Fibroblast of the aortic adventitia (primary cell): ENCODE data around the gene TMEM163. TPM values are rescaled to one million over a fixed set of nuclear protein-coding genes. Genes with fewer than 3 reads are reported as not detected.

Experiments
- DNase-seq: peaks from one replicate; pipeline ENCODE4 v3.0.0-alpha.2; 2010; ENCODE audit warnings: low read depth
- H3K4me3 ChIP-seq: 2 replicates; pipeline ENCODE4 v1.5.1; 2011; ENCODE audit warnings: low read depth, mild to moderate bottlenecking, control low read depth, low read length, moderate library complexity
- total RNA-seq: library from RNA; depleted of rRNA; stranded (reverse); fragments of >200 nt; gene quantifications from 2 replicates; pipeline ENCODE4 v1.2.3, GENCODE V29; 2012; ENCODE audit warnings: low replicate concordance
- TF ChIP-seq, protein P1 (sequence below): IDR thresholded peaks from 2 replicates; pipeline ENCODE4 v1.5.1; 2011; ENCODE audit warnings: mild to moderate bottlenecking, low read length, control low read depth, inconsistent platforms; ENCODE audit not compliant: insufficient read depth

TMEM163 gene
- total RNA-seq, 1 donor: not detected

DNA sequence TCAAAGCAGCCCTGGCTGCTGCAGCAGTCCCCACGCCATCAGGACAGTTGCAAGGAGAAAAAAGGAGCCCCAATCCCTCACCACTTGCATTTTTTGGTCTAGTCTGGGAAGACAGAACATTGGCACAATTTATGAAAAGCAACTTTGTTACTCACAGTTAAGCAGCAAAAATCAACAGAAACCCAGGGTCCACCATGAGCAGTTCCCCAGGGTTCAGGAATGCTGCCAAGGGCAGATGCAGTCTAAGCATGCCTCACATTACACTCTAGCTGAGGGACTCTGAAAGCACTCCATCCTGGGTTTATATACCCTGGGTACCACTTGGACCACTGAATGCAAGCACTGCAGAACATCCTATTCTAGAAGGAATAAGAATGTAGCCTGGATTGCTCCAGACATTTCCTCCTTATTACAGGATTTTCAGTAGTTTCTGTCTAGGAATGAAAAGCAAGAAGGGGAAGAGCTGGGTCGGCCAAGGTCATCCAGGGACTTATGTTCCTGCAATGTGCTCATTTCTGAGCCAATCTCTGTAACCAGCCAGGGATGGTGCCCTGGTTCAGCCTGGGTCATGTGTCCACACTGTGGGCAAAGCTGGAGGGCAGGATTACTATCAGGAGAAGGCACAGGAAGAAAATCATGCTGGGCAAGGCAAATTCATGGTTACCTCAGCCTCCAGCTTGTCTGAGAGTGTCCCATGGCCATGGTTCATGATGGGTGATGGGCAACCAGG is 19.5 kb upstream of the TMEM163 start:
- peak; percentile 47 for DNase-seq
- no peak overlapping the region for H3K4me3 ChIP-seq
- TF ChIP-seq, protein P1, sequence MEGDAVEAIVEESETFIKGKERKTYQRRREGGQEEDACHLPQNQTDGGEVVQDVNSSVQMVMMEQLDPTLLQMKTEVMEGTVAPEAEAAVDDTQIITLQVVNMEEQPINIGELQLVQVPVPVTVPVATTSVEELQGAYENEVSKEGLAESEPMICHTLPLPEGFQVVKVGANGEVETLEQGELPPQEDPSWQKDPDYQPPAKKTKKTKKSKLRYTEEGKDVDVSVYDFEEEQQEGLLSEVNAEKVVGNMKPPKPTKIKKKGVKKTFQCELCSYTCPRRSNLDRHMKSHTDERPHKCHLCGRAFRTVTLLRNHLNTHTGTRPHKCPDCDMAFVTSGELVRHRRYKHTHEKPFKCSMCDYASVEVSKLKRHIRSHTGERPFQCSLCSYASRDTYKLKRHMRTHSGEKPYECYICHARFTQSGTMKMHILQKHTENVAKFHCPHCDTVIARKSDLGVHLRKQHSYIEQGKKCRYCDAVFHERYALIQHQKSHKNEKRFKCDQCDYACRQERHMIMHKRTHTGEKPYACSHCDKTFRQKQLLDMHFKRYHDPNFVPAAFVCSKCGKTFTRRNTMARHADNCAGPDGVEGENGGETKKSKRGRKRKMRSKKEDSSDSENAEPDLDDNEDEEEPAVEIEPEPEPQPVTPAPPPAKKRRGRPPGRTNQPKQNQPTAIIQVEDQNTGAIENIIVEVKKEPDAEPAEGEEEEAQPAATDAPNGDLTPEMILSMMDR: no peak

DNA sequence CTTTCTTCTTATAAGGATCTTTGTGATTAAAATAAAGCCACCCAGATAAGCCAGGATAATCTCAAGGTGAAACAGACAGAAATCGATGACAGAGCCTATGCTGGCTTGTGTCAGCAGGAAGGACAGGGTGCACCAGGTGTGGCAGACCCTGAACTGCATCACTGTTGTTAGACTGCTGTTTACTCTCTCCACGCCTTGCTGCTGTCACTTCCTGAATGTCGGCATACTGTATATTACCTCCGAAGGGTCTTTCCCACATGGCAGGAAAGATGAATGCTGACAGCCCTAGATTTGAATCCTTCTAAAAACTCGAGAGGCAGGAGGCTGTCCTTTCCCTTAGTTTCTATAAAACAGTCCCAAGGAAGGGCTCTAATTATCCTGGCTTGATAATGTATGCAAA is 18.9 kb upstream of the TMEM163 start:
- DNase-seq: no peak
- TF ChIP-seq, protein P1: no peak
- no peak overlapping the region for H3K4me3 ChIP-seq

DNA sequence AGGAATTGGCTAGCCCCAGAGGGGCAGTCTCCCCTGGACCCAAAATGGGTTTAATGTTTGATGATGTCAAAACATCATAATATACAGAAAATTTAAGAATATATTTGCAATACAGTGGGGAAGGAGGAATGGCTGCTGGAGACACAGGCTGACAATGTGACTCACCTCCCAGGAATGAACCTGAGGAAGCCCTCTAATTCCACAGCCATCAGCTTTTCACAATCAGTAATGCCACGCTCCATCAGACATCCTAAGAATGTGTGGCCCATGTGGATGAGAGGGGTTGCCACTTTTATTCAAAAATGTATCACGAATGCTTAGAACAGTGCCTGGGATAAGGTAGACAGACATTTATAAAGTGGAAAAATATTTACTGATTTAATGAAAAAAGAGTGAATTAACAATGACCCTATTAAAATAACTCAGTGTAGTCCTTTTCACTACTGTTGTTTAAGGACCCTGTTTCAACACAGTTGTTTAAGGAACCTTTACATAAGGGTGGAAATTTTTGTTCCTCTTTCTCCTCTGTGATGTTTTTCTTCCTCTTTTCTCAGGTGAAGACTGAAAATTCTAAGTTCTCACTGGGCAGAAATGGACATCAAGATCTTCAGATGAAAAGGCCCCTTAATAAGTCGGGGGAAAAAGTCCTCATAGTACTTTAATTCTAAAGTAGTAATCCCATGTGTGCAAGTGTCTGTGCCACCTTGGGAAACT is 17.5 kb upstream of the TMEM163 start:
- TF ChIP-seq, protein P1: no peak

DNA sequence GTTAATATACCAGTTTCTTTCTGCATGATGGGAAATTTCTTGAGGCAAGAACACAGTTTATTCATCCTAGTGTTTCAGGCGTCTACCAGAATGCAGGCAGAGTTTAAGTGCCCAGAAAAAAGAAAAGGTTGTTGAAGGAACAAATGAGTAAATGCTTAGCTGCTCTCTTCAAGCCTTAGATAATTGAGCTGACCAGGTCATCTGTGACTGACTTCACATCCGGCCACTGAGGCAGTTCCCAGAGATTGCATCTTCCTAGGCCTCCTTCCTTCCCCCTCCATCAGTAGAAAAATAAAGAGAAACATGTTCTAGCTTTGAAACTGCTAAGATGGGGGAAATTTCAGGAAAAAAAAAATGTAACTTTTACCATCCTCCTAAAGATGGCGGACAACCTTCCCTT is 9.4 kb upstream of the TMEM163 start:
- no peak overlapping the region for H3K4me3 ChIP-seq
- TF ChIP-seq, protein P1: no peak
- DNase-seq: no peak

More for the DNA sequence above, 17.5 kb upstream of the TMEM163 start:
- no peak overlapping the region for H3K4me3 ChIP-seq
- peak; percentile 72 for DNase-seq

DNA sequence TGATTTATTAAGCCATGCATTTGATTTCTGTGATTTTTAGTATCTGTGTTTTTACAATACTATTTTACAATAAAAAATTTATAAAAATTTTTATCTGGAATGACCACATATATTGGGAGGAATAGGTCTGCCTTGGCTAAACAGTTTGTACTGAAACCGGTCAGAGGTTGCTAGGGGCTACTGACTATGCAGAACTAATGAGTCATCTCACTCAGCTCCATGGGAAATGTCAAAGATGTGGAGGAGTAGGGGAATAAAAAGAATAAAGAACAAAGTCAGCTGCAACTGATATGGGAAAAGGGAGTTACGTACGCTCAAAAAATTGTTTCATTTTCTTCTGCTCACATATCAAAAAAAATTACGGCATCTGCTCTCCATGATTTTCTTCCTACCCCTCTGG is 8.6 kb upstream of the TMEM163 start:
- no peak overlapping the region for H3K4me3 ChIP-seq
- peak; percentile 62 for DNase-seq
- TF ChIP-seq, protein P1: no peak

DNA sequence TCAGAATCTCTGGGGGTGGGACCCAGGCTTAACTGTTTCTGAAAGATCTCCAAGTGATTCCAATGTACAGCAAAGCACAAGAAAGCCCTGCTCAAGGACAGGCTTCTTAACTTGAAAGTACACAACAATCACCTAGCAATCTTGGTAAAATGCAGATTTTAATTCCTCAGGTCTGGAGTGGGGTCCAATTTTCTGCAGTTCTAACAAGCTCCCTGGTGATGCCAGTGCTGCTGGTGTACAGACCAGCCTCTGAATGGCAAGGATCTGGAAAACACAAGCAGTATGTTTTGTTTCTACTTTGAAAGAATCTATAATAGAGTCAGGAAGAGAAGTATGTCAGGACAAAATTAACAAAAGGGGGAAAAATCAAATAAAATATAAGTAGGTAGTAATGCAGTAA is 7.8 kb upstream of the TMEM163 start:
- H3K4me3 ChIP-seq: no peak overlapping the region
- TF ChIP-seq, protein P1: no peak
- DNase-seq: no peak
